K562 (cell line): ENCODE measurements around the gene CSK. TPM values are rescaled to one million over a fixed set of nuclear protein-coding genes. Genes with fewer than 3 reads are reported as not detected.

ENCODE experiments used
- ATAC-seq: fragments of 200-7000 bp; cut with Tn5 transposase; 3 replicates; pipeline ENCODE4 v1.9.1; 2020; ENCODE audit warnings: moderate library complexity
- BruUV-seq: library from RNA; stranded (reverse); fragments of 400-500 nt; replicated peaks from 2 replicates; lab custom pipeline; 2021; lab: Mats Ljungman, UMichigan
- CTCF ChIA-PET: fragments of 300-600 bp; formaldehyde crosslinking; extraction: SDS; loops from one replicate; lab custom pipeline; 2021; ENCODE audit warnings: low intra/inter-chr PET ratio; lab: Yijun Ruan, JAX
- POLR2A ChIA-PET: fragments of 300-600, 350-650 bp; sonication (Branson Sonifier 250); formaldehyde crosslinking; extraction: SDS; loops from one replicate; lab custom pipeline; 2021; ENCODE audit warnings: antibody characterized with exemption, inconsistent platforms; lab: Yijun Ruan, JAX
- DNase-seq, 4 experiments: peaks; one replicate each; pipeline versions ENCODE4 v3.0.0 to v3.0.0-alpha.2; 2011 to 2018; ENCODE audit warnings: low spot score in 3 of 4, mixed read lengths in 3 of 4; ENCODE audit errors: extremely low read depth in 1 of 4
- FAIRE-seq: peaks from 2 replicates; lab custom pipeline; 2011; peaks lifted over from hg19 to GRCh38; lab: Jason Lieb, UNC
- H2AFZ ChIP-seq: 2 replicates; pipeline ENCODE4 v1.6.0; 2011; ENCODE audit warnings: low read depth, low read length, control low read depth, inconsistent platforms
- H3K27ac ChIP-seq: fragments of 200-600 bp; 3 replicates; pipeline ENCODE4 v1.8.0; 2011; ENCODE audit warnings: low read depth, mild to moderate bottlenecking, control low read depth, inconsistent platforms, low read length, moderate library complexity, mixed read lengths; ENCODE audit errors: extremely low read depth
- H3K27me3 ChIP-seq, 2 experiments: fragments of 300-600 bp in 1 of 2; 2 replicates in 1 of 2; 3 replicates in 1 of 2; pipeline versions ENCODE4 v1.6.0 to v1.8.0; 2011; ENCODE audit warnings: inconsistent platforms in 2 of 2, low read length in 2 of 2, mild to moderate bottlenecking in 1 of 2, mixed read lengths in 1 of 2, moderate library complexity in 1 of 2; ENCODE audit not compliant: control insufficient read depth in 2 of 2, insufficient read depth in 2 of 2
- H3K36me3 ChIP-seq: fragments of 300-600 bp; 3 replicates; pipeline ENCODE4 v1.8.0; 2011; ENCODE audit warnings: mild to moderate bottlenecking, low read length, inconsistent platforms; ENCODE audit not compliant: control insufficient read depth, insufficient read depth
- H3K4me1 ChIP-seq, 2 experiments: fragments of 200-600 bp in 1 of 2; replicated peaks in 1 of 2; 2 replicates in 1 of 2; 3 replicates in 1 of 2; pipeline versions ENCODE4 v1.5.1 to v1.8.0; 2011; ENCODE audit warnings: inconsistent platforms in 2 of 2, low read length in 2 of 2, mild to moderate bottlenecking in 1 of 2, mixed read lengths in 1 of 2, moderate library complexity in 1 of 2; ENCODE audit not compliant: control insufficient read depth in 2 of 2, insufficient read depth in 2 of 2
- H3K4me2 ChIP-seq: 2 replicates; pipeline ENCODE4 v1.6.1; 2011; ENCODE audit warnings: low read length, control low read depth, inconsistent platforms, mixed read lengths; ENCODE audit not compliant: insufficient read depth
- H3K4me3 ChIP-seq: fragments of 200-600 bp; sonication (generic), shearing (Covaris generic); 2 replicates; pipeline ENCODE4 v1.5.1; 2016; ENCODE audit warnings: control low read depth, inconsistent platforms
- H3K79me2 ChIP-seq: fragments of 200-600 bp; 3 replicates; pipeline ENCODE4 v1.8.0; 2011; ENCODE audit warnings: low read length, inconsistent platforms; ENCODE audit not compliant: control insufficient read depth, insufficient read depth
- H3K9ac ChIP-seq, 2 experiments: 2 replicates each; pipeline versions ENCODE4 v1.6.0 to v1.6.1; 2011; ENCODE audit warnings: low read depth in 2 of 2, low read length in 2 of 2, control low read depth in 1 of 2, inconsistent platforms in 1 of 2, mild to moderate bottlenecking in 1 of 2, mixed read lengths in 1 of 2; ENCODE audit not compliant: insufficient read depth in 1 of 2
- H3K9me1 ChIP-seq: one replicate; pipeline ENCODE4 v1.6.0; 2011; ENCODE audit warnings: inconsistent platforms, mild to moderate bottlenecking, low read length, moderate library complexity; ENCODE audit not compliant: control insufficient read depth, insufficient read depth
- H3K9me3 ChIP-seq: replicated peaks from 2 replicates; pipeline ENCODE4 v1.5.1; 2011; ENCODE audit warnings: low read depth, low read length, inconsistent platforms; ENCODE audit not compliant: control insufficient read depth, insufficient read depth
- H4K20me1 ChIP-seq: replicated peaks from 2 replicates; pipeline ENCODE4 v1.6.1; 2011; ENCODE audit warnings: low read length, inconsistent platforms, mixed read lengths; ENCODE audit not compliant: control insufficient read depth, insufficient read depth
- ARID1B ChIP-seq: fragments of 450-650 bp; IDR thresholded peaks from 2 replicates; pipeline ENCODE4 v1.6.1; 2016; ENCODE audit warnings: antibody characterized with exemption, mild to moderate bottlenecking, inconsistent platforms
- ARID3B ChIP-seq: fragments of 250-450 bp; sonication (Bioruptor Pico); IDR thresholded peaks from 2 replicates; pipeline ENCODE4 v1.4.0; 2020; ENCODE audit warnings: borderline replicate concordance
- CXXC5 ChIP-seq: fragments of 250-450 bp; sonication (Bioruptor Pico); IDR thresholded peaks from 2 replicates; pipeline ENCODE4 v1.8.0; 2022; ENCODE audit warnings: inconsistent platforms, mild to moderate bottlenecking, moderate library complexity
- DEAF1 ChIP-seq: fragments of 450-650 bp; formaldehyde crosslinking; IDR thresholded peaks from 2 replicates; pipeline ENCODE4 v1.4.0; 2020; ENCODE audit warnings: mild to moderate bottlenecking, moderate library complexity
- HDGF ChIP-seq: fragments of 450-650 bp; IDR thresholded peaks from 2 replicates; pipeline ENCODE4 v1.6.1; 2016
- KDM1A ChIP-seq, 2 experiments: fragments of 450-650 bp; IDR thresholded peaks; 2 replicates each; pipeline ENCODE4 v1.6.1; 2016; ENCODE audit warnings: mild to moderate bottlenecking in 2 of 2
- OTX1 ChIP-seq: fragments of 450-650 bp; formaldehyde crosslinking; IDR thresholded peaks from 2 replicates; pipeline ENCODE4 v1.4.0; 2022; ENCODE audit warnings: mild to moderate bottlenecking
- PKNOX1 ChIP-seq: fragments of 450-650 bp; IDR thresholded peaks from 2 replicates; pipeline ENCODE4 v1.6.1; 2016
- POLR2AphosphoS2 ChIP-seq: IDR thresholded peaks from 2 replicates; pipeline ENCODE4 v1.6.1; 2012; ENCODE audit warnings: low read length, improper control_type of control experiment
- RHOXF2B ChIP-seq: fragments of 250-450 bp; sonication (Bioruptor Pico); conservative IDR thresholded peaks from 2 replicates; pipeline ENCODE4 v1.5.1; 2021
- SREBF1 ChIP-seq: fragments of 150-350 bp; IDR thresholded peaks from 2 replicates; pipeline ENCODE4 v1.6.1; 2014; ENCODE audit warnings: antibody characterized with exemption, low read depth, low read length, borderline replicate concordance
- SREBF2 ChIP-seq: sonication (generic); formaldehyde crosslinking; IDR thresholded peaks from 2 replicates; pipeline ENCODE4 v1.4.0; 2020; ENCODE audit warnings: mild to moderate bottlenecking, missing genetic modification reagents
- ZBTB34 ChIP-seq: fragments of 250-450 bp; sonication (Bioruptor Pico); IDR thresholded peaks from 2 replicates; pipeline ENCODE4 v1.8.0; 2021; ENCODE audit warnings: mild to moderate bottlenecking, moderate library complexity
- ZFX ChIP-seq: sonication (generic); formaldehyde crosslinking; IDR thresholded peaks from 2 replicates; pipeline ENCODE4 v1.8.0; 2022; ENCODE audit warnings: mild to moderate bottlenecking, missing genetic modification reagents, moderate library complexity
- ZMIZ1 ChIP-seq, 2 experiments: fragments of 150-350 bp in 1 of 2; IDR thresholded peaks; 2 replicates each; pipeline ENCODE4 v1.6.1; 2012 to 2016; ENCODE audit warnings: low read depth in 2 of 2, low read length in 2 of 2, mild to moderate bottlenecking in 1 of 2, moderate library complexity in 1 of 2
- WGBS: fragments of 100-300 bp; shearing (Covaris generic); methylation state at CpG from one replicate; pipeline ENCODE4 v1.1.6; 2016; ENCODE audit warnings: low coverage, mixed read lengths; ENCODE audit not compliant: insufficient coverage; ENCODE audit errors: missing lambda C conversion rate; 5-methylcytosine and 5-hydroxymethylcytosine counted together
- in situ Hi-C: fragments of 300-500 bp; cut with MboI; formaldehyde crosslinking; loops from 4 replicates; pipeline ENCODE4 v1.15.0; 2018; ENCODE audit warnings: inconsistent platforms, mixed read lengths
- intact Hi-C: fragments of 100-400 bp; cut with micrococcal nuclease; formaldehyde crosslinking; loops from 2 replicates; pipeline ENCODE4 v1.14.2; 2022
- polyA plus RNA-seq, 8 experiments: library from polyadenylated mRNA; depleted of rRNA in 4 of 8; stranded (reverse) in 5 of 8; unstranded in 3 of 8; fragments of >200 nt; fragmentation: Nextera tagmentation in 2 of 8; fragmentation: Illumina TruSeq in 1 of 8; extraction: Ambion mirVana in 2 of 8; extraction: Trizol in 1 of 8; gene quantifications; 2 replicates each; pipeline versions ENCODE4 v1.2.1 to v1.2.3, GENCODE V29; 2011 to 2014; ENCODE audit warnings: inconsistent platforms in 1 of 8, missing spikeins in 1 of 8
- total RNA-seq, 7 experiments: library from RNA; depleted of rRNA in 6 of 7; stranded (reverse); fragments of >200 nt in 6 of 7; fragmentation: Illumina TruSeq in 2 of 7; extraction: Trizol in 2 of 7; gene quantifications; 2 replicates each; pipeline versions ENCODE4 v1.2.1 to v1.2.3, GENCODE V29; 2011 to 2021; ENCODE audit warnings: low replicate concordance in 1 of 7

Gene CSK
- total and polyA plus RNA-seq, 9 of the 15 experiments (the other 6 are each of a cell fraction or from before 2014, with no cell fraction given) = 1.5 to 112 (median 22.5) TPM

- H3K4me3 ChIP-seq = no peak overlapping the region
- CTCF ChIA-PET = no interaction called here
- TF ChIP-seq POLR2AphosphoS2 (no peak), RHOXF2B (CRISPR knock-in tag) (no peak), HDGF (no peak), DEAF1 (CRISPR knock-in tag) (no peak), CXXC5 (CRISPR knock-in tag) (no peak), ZMIZ1 (IDR thresholded peaks at IDR 0.05; ENCODE audit: low read depth in 2 of 2, low read length in 2 of 2) (no peak), PKNOX1 (no peak), ARID3B (CRISPR knock-in tag) (no peak), OTX1 (CRISPR knock-in tag) (no peak), SREBF2 (no peak), ARID1B (no peak), SREBF1 (no peak), ZFX (CRISPR knock-in tag) (no peak), ZBTB34 (CRISPR knock-in tag) (no peak), KDM1A (IDR thresholded peaks at IDR 0.05) (no peak)
Observed at GRCh38 chr15:74791007-74791406, 9.1 kb downstream of the CSK start.

More at GRCh38 chr15:74791007-74791406, 9.1 kb downstream of the CSK start:
- Histone ChIP-seq H4K20me1 (peaks cover 37% of the 10 kb centered on the region), H3K4me2 (no peak overlapping the region), H3K79me2 (peaks cover 71% of the 10 kb centered on the region), H3K27ac (no peak overlapping the region), H3K9me3 (no peaks in the 10 kb centered on the region), H3K27me3 (no peaks in the 10 kb centered on the region), H3K9ac (no peak overlapping the region), H3K36me3 (peaks cover 73% of the 10 kb centered on the region; the same call in 2 of the 3 replicates), H3K4me1 (peaks cover 24 to 46% of the 10 kb centered on the region in 2 experiments), H2AFZ (no peak overlapping the region), H3K9me1 (no peaks in the 10 kb centered on the region)
- 65% methylated on average over 1 of the region's 1 CpG for WGBS
- no TSS peak for BruUV-seq
- FAIRE-seq = no peak
- POLR2A ChIA-PET = interaction anchor here (0.6 kb wide), 1 partner anchor 279 kb away, joined by 3 read pairs; no protein-coding TSS in a partner anchor
- no peak for ATAC-seq
- intact Hi-C loops = no loop called here
- DNase-seq = no peak
- in situ Hi-C loops = no loop called here
